Endothelial cell of umbilical vein (primary cell): Measurements from ENCODE around the gene EFHC1. TPM values are rescaled to one million over a fixed set of nuclear protein-coding genes. Genes with fewer than 3 reads are reported as not detected.

ENCODE experiments used
- BruUV-seq: library from RNA; stranded (reverse); fragments of 400-500 nt; replicated peaks from 2 replicates; lab custom pipeline; 2021; lab: Mats Ljungman, UMichigan
- CTCF ChIA-PET: fragments of 300-600, 350-600 bp; sonication (Branson Sonifier 250); formaldehyde crosslinking; loops from one replicate; lab custom pipeline; 2021; ENCODE audit warnings: antibody characterized with exemption, inconsistent platforms; lab: Charles Lee
- POLR2A ChIA-PET: fragments of 300-600, 350-600 bp; sonication (Branson Sonifier 250); formaldehyde crosslinking; loops from one replicate; lab custom pipeline; 2021; ENCODE audit warnings: antibody characterized with exemption, inconsistent platforms; lab: Charles Lee
- DNase-seq: peaks from one replicate; pipeline ENCODE4 v3.0.0-alpha.2; 2011; ENCODE audit warnings: low read depth, low spot score
- FAIRE-seq: peaks from 2 replicates; lab custom pipeline; 2011; peaks lifted over from hg19 to GRCh38; lab: Jason Lieb, UNC
- H2AFZ ChIP-seq: 2 replicates; pipeline ENCODE4 v1.6.0; 2012; ENCODE audit warnings: low read depth, low read length, control low read depth, inconsistent platforms
- H3K27ac ChIP-seq: 2 replicates; pipeline ENCODE4 v1.5.1; 2011; ENCODE audit warnings: low read depth, mild to moderate bottlenecking, control low read depth, low read length, moderate library complexity; ENCODE audit not compliant: insufficient read depth
- H3K27me3 ChIP-seq, 2 experiments: 2 replicates each; pipeline versions ENCODE4 v1.6.0 to v1.6.1; 2011; ENCODE audit warnings: low read length in 2 of 2, mixed read lengths in 1 of 2; ENCODE audit not compliant: control insufficient read depth in 2 of 2, insufficient read depth in 2 of 2
- H3K36me3 ChIP-seq, 2 experiments: 2 replicates in 1 of 2; 3 replicates in 1 of 2; pipeline ENCODE4 v1.5.1; 2011; ENCODE audit warnings: low read length in 2 of 2, mild to moderate bottlenecking in 1 of 2, moderate library complexity in 1 of 2; ENCODE audit not compliant: control insufficient read depth in 2 of 2, insufficient read depth in 2 of 2; ENCODE audit errors: extremely low read depth in 1 of 2
- H3K4me1 ChIP-seq: 3 replicates; pipeline ENCODE4 v1.5.1; 2011; ENCODE audit warnings: mild to moderate bottlenecking, low read length; ENCODE audit not compliant: control insufficient read depth, insufficient read depth; ENCODE audit errors: extremely low read depth
- H3K4me2 ChIP-seq: 2 replicates; pipeline ENCODE4 v1.6.1; 2011; ENCODE audit warnings: low read length, control low read depth, mixed read lengths; ENCODE audit not compliant: insufficient read depth
- H3K4me3 ChIP-seq, 3 experiments: fragments of 200-600 bp in 1 of 3; sonication (generic), shearing (Covaris generic) in 1 of 3; replicated peaks in 1 of 3; 2 replicates each; pipeline ENCODE4 v1.5.1; 2011 to 2016; ENCODE audit warnings: control low read depth in 3 of 3, low read length in 3 of 3, mild to moderate bottlenecking in 2 of 3, inconsistent platforms in 1 of 3, low read depth in 1 of 3, moderate library complexity in 1 of 3; ENCODE audit not compliant: insufficient read depth in 1 of 3
- H3K79me2 ChIP-seq: 2 replicates; pipeline ENCODE4 v1.6.0; 2012; ENCODE audit warnings: low read length, inconsistent platforms; ENCODE audit not compliant: control insufficient read depth, insufficient read depth
- H3K9ac ChIP-seq: replicated peaks from 2 replicates; pipeline ENCODE3; 2011; ENCODE audit warnings: low read length, control low read depth; ENCODE audit not compliant: insufficient read depth; ENCODE audit errors: extremely low read depth
- H3K9me1 ChIP-seq: replicated peaks from 3 replicates; pipeline ENCODE4 v1.6.0; 2011; ENCODE audit warnings: mild to moderate bottlenecking, low read length; ENCODE audit not compliant: control insufficient read depth, insufficient read depth; ENCODE audit errors: extremely low read depth
- H3K9me3 ChIP-seq: replicated peaks from 2 replicates; pipeline ENCODE4 v1.5.1; 2012; ENCODE audit warnings: low read length, inconsistent platforms; ENCODE audit not compliant: control insufficient read depth, insufficient read depth
- H4K20me1 ChIP-seq: replicated peaks from 2 replicates; pipeline ENCODE3; 2011; ENCODE audit warnings: mild to moderate bottlenecking, low read length; ENCODE audit not compliant: control insufficient read depth, insufficient read depth; ENCODE audit errors: extremely low read depth
- CTCF ChIP-seq, 2 donors: IDR thresholded peaks; 1 replicate in 1 of 2; 2 replicates in 1 of 2; pipeline ENCODE4 v1.5.1; 2011; ENCODE audit warnings: low read length in 2 of 2, mild to moderate bottlenecking in 2 of 2, moderate library complexity in 2 of 2, control low read depth in 1 of 2, inconsistent platforms in 1 of 2, low read depth in 1 of 2; ENCODE audit not compliant: insufficient read depth in 1 of 2; ENCODE audit errors: extremely low read depth in 1 of 2
- EZH2 ChIP-seq: IDR thresholded peaks from 2 replicates; pipeline ENCODE4 v1.6.1; 2012; ENCODE audit warnings: borderline replicate concordance, low read depth, mild to moderate bottlenecking, moderate library complexity, low read length, inconsistent platforms; ENCODE audit not compliant: severe bottlenecking
- FOS ChIP-seq: IDR thresholded peaks from 2 replicates; pipeline ENCODE4 v1.6.1; 2011; ENCODE audit warnings: mild to moderate bottlenecking, low read length, moderate library complexity, borderline replicate concordance; ENCODE audit not compliant: insufficient read depth
- GATA2 ChIP-seq: IDR thresholded peaks from 2 replicates; pipeline ENCODE4 v1.7.0; 2011; ENCODE audit warnings: low read depth, mild to moderate bottlenecking, moderate library complexity, mixed read lengths, low read length; ENCODE audit not compliant: insufficient read length, insufficient read depth
- JUN ChIP-seq: IDR thresholded peaks from 2 replicates; pipeline ENCODE4 v1.6.1; 2011; ENCODE audit warnings: borderline replicate concordance, low read depth; ENCODE audit not compliant: insufficient read length, insufficient read depth
- MAX ChIP-seq: IDR thresholded peaks from 2 replicates; pipeline ENCODE4 v1.6.1; 2011; ENCODE audit not compliant: insufficient read depth, insufficient read length
- MYC ChIP-seq: IDR thresholded peaks from one replicate; pipeline ENCODE4 v1.6.1; 2011; ENCODE audit warnings: mild to moderate bottlenecking, low read depth, low read length
- POLR2A ChIP-seq: IDR thresholded peaks from 2 replicates; pipeline ENCODE4 v1.6.1; 2012; ENCODE audit warnings: low read depth, mild to moderate bottlenecking, control low read depth, low read length
- POLR2AphosphoS5 ChIP-seq: IDR thresholded peaks from 2 replicates; pipeline ENCODE4 v1.6.1; 2012; ENCODE audit warnings: low read depth, mild to moderate bottlenecking, control low read depth, low read length, moderate library complexity; ENCODE audit not compliant: insufficient read depth
- dilution Hi-C: fragments of 300-500 bp; cut with MboI; formaldehyde crosslinking; loops from one replicate; pipeline ENCODE4 v1.15.0; 2019; ENCODE audit warnings: low sequenced_read_pairs; ENCODE audit not compliant: extremely low pct_ligation_motif_present
- intact Hi-C: fragments of 100-400 bp; cut with micrococcal nuclease; formaldehyde crosslinking; loops from one replicate; pipeline ENCODE4 v1.10.0; 2022
- polyA plus RNA-seq, 4 experiments: library from polyadenylated mRNA; depleted of rRNA in 3 of 4; stranded (reverse) in 3 of 4; unstranded in 1 of 4; fragments of >200 nt; gene quantifications; 2 replicates each; pipeline versions ENCODE4 v1.2.1 to v1.2.3, GENCODE V29; 2011 to 2012; ENCODE audit warnings: missing spikeins in 1 of 4
- total RNA-seq: library from RNA; stranded (reverse); gene quantifications from 2 replicates; pipeline ENCODE4 v1.2.3, GENCODE V29; 2021

The EFHC1 gene
- total and polyA plus RNA-seq, 2 donors (not counting 3 experiments of a cell fraction or from before 2014, with no cell fraction given): 14.6 to 17.6 TPM

GRCh38 chr6:52423971-52424381 is 3.8 kb downstream of the EFHC1 start:
- Histone ChIP-seq H3K27me3 (no peaks in the 10 kb centered on the region), H3K36me3 (no peaks in the 10 kb centered on the region), H3K9ac (peak overlapping the region; percentile 41), H3K4me1 (peaks cover 40% of the 10 kb centered on the region), H3K9me3 (no peaks in the 10 kb centered on the region), H4K20me1 (no peaks in the 10 kb centered on the region), H3K9me1 (no peaks in the 10 kb centered on the region), H3K4me3 (no peak overlapping the region), H2AFZ (peak overlapping the region; percentile 7), H3K4me2 (peak overlapping the region; percentile 47), H3K79me2 (no peaks in the 10 kb centered on the region), H3K27ac (peak overlapping the region; percentile 82)
- ChIA-PET POLR2A (interaction anchor here (0.7 to 0.8 kb wide), 2 partner anchors 66 to 86 kb away, joined by 4 to 5 read pairs; no protein-coding TSS in a partner anchor), CTCF (interaction anchor here (0.7 to 2.6 kb wide), 15 partner anchors 8 to 870 kb away, joined by 3 to 9 read pairs (median 4); no protein-coding TSS in a partner anchor)
- TF ChIP-seq MYC (no peak), FOS (peak; percentile 83), POLR2A (no peak), POLR2AphosphoS5 (peak; percentile 52), GATA2 (peak; percentile 35), JUN (peak; percentile 80)
- BruUV-seq: no TSS peak
- peak; percentile 65 for FAIRE-seq
- dilution Hi-C loops: loop anchor here (25.0 kb wide), 1 partner anchor 113 kb away; no protein-coding TSS in a partner anchor
- intact Hi-C loops: loop anchor here (1.0 kb wide), 3 partner anchors 30 to 80 kb away; no protein-coding TSS in a partner anchor
- peak; percentile 79 for DNase-seq

DNA sequence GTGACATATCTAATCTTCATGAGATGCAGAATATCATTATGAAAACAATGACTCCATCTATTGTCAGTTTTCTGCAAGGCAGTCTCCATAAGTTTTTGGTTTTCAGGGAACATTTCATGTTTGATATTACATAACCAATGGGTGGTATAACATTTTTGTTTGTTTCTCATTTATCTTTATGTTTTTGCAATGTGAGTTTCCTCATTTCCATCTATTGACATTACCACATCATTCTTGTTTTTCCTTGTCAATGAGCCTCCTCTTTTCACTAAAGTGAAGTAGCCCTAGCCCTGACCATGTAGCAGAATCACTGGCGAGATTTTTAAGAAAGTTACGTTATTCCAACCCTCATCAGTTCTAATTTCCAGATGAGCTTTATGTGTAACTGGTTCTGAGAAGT is 4.4 kb downstream of the EFHC1 start:
- POLR2A ChIA-PET: interaction anchor here (0.6 kb wide), 1 partner anchor 572 kb away, joined by 3 read pairs; no protein-coding TSS in a partner anchor
- Histone ChIP-seq H3K9me1 (no peaks in the 10 kb centered on the region), H3K4me2 (peak overlapping the region; percentile 47), H2AFZ (no peak overlapping the region), H3K79me2 (no peaks in the 10 kb centered on the region), H3K4me1 (peaks cover 35% of the 10 kb centered on the region), H3K9ac (peak overlapping the region; percentile 41), H4K20me1 (no peaks in the 10 kb centered on the region), H3K4me3 (no peak overlapping the region), H3K9me3 (no peaks in the 10 kb centered on the region), H3K36me3 (no peaks in the 10 kb centered on the region), H3K27ac (peak overlapping the region; percentile 82), H3K27me3 (no peaks in the 10 kb centered on the region)
- TF ChIP-seq CTCF (IDR thresholded peaks at IDR 0.05; ENCODE audit: extremely low read depth in 1 of 2, insufficient read depth in 1 of 2, low read depth in 1 of 2, low read length in 2 of 2) (no peak), MYC (no peak), EZH2 (no peak), POLR2AphosphoS5 (no peak), GATA2 (no peak), POLR2A (no peak), FOS (no peak), JUN (no peak), MAX (no peak)
- FAIRE-seq (no peak), DNase-seq (no peak)
- dilution Hi-C loops (loop anchor here (25.0 kb wide), 1 partner anchor 113 kb away; no protein-coding TSS in a partner anchor), intact Hi-C loops (loop anchor here (1.0 kb wide), 3 partner anchors 30 to 80 kb away; no protein-coding TSS in a partner anchor)
- CTCF ChIA-PET: interaction anchor here (0.7 to 2.6 kb wide), 11 partner anchors 9 to 228 kb away, joined by 3 to 9 read pairs (median 4); no protein-coding TSS in a partner anchor
- TSS peak; percentile 17 for BruUV-seq
